Stimulated activated CD8-positive, alpha-beta memory T cell treated with anti-CD3 and anti-CD28 coated beads, Interleukin-15, amount 100 ng/mL, for 48 hours (primary cell): ENCODE data around the gene CELSR2.

ENCODE experiments used
- DNase-seq, 2 donors: peaks; one replicate each; pipeline ENCODE4 v3.0.0-alpha.2; 2020; ENCODE audit warnings: low read depth in 2 of 2

Gene CELSR2

DNA sequence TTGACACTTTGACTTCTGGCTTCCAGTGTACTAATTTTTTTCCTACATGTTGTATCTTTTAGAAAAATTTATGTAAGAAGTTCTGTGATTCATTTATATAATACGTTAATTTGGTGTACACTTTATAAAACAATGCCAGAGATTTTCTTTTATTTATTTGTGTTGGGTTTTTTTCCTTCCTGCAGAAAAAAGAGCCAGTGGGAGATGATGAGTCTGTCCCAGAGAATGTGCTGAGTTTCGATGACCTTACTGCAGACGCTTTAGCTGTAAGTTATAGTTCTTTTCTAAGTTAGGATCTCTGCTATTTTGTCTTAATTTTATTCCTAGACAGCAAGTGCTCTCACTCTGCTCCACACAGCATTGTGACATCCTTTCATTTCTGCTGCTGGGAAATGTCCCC lies 21.2 kb upstream of the CELSR2 start:
- DNase-seq = no peak

DNA sequence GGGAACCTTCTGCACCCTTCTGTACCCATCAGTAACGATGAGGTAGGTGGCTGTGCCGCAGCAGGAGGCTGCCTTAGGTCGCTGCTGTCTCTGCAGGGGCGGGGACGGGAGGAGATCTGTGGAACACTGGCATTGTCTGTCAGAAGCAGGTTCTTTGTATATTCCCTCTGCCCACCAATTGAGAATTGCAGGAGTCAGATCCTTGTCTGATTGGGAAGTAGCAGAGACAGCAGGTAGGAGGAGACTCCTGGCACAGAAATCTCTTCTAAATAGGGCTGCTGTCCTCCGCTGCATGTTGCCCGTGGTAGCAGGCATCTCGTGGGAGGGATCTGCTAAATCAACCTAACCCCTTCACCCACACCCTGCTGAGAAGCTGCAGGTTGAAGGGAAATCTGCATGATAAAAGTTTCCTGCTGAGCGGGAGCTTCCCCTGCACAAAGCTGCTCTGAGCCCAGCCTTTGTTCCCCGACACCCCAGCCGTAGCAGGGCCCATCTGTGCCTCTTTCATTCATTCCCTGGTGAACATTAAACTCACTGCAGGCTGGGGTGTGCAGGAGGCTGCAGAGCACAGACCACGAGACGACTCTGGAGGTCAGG lies 19.7 kb upstream of the CELSR2 start:
- DNase-seq = no peak

GRCh38 chr1:109231066-109231465 lies 18.3 kb upstream of the CELSR2 start:
- no peak for DNase-seq

- no peak for DNase-seq
Measured at GRCh38 chr1:109235137-109235536, 14.2 kb upstream of the CELSR2 start.

- DNase-seq = no peak
Measured at GRCh38 chr1:109237512-109237911, 11.8 kb upstream of the CELSR2 start.

GRCh38 chr1:109238382-109238781 lies 11.0 kb upstream of the CELSR2 start:
- DNase-seq = no peak

- DNase-seq = no peak
Measured at GRCh38 chr1:109239047-109239408, 10.3 kb upstream of the CELSR2 start.

DNA sequence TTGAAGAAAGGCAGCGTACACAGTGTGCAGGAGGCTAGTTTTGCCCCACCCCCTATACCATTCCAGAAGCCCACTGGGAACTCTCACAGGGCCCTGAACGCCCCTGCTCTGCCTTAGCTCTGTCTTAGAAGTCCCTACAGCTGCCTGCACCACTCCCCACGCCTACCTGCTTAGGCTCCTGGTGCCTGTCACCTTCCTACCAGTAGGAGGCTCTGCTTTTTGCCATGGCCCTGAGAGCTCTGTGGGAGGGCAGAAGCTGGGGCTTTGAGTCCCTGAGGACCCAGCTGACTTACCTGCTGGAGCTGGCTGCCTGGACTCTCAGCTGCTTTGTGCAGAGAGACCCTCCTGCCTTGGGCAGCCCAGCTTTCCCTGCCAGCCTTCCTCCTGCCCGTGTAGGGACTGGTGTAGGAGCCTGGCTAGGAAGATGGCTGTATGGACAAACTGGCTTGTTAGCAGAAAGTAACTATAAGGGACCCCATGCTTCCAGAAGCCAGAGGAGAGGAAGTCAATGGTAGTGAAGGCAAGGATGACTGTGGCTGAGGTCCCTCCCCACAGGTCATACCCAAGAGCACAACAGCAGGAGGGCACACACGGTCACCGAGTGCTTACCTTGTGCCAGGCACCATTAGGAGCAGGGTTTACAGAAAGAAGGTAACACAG lies 9.8 kb upstream of the CELSR2 start:
- DNase-seq = no peak

DNA sequence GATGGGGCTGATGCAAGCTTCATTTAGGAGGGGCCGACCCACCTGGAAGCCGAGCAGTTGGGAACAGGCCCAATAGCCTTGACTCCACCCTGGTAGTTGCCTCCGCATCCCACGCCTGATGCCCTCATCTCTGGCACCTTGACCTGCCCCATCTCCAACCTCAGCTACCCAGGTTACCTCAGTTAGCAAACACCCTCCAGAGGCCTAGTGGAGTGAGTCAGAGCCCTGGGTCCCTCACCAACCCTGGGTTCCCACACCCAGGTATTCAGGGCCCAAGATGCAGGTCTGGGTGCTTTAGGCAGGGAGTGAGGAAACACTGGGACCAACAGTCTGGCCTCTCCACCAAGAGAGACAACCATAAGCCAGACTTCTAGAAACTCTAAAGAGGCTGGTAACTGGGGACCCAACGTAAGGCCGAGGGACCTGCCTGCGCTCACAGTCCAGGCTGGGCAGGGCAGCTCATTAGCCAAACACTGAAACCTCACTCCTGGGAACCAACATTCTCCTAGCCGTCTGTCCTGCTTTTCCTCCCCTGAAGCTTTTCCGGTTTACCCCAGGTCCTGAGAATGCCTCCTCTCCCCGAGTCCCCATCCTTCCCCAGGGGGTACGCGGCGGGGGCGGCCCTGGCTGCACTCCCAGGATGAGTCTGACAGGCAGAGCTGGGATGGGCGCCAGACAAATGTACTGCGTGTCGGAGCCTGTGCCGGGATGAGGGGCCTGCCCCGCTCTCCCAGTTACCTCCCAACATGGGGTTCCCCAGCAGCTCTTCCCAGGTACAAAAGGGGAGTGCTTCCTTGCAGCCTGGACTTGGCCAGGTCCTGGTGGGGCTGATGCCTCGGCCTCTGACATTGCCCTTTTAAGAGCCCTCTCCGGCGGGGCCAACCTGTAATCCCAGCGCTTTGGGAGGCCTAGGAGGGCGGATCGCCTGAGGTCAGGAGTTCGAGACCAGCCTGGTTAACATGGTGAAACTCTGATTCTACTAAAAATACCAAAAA lies 8.9 kb upstream of the CELSR2 start:
- no peak for DNase-seq

DNA sequence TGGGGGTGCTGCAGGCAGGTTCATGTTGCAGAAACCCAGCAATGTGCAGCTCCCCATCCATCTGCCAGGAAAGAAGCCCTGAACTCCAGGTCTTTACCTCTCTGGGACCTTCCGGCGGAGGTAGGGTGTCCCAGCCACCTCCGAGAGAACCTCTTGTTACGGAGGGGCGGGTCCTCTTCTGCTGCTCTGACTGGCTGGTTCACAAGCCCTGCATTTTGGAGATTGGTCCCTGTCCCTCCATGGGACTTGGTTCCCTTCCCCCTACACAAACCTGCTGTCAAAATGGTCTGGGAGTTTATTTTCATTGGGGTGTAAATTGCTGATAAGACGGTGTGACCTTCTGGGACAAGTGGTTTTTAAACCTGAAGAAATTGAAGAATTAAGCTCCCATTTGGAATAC lies 8.0 kb upstream of the CELSR2 start:
- DNase-seq = no peak

DNA sequence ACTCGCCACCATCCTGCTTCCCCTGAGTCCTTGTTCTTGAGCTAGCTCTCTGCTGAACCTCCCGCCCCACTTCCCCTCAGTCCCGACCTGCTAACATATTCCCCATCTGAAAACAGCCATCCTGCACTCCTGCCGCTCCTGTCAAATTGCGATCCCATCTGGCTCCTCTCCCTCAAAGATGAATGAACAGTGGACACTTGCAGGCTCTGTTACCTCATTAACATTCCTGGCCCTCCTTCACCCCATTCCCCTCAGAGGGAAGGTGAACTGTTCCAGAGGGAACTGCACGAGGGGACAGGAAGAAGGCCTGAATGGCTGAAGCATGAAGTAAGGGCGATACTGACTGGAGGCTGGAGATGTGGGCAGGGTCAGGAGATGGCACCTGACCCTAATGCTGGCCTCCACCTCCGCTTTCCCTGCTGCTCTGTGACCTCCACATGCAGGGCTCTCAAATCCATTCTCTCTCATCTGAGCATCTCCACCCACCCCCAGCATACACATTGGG lies 7.4 kb upstream of the CELSR2 start:
- DNase-seq = no peak

GRCh38 chr1:109242387-109242786 lies 7.0 kb upstream of the CELSR2 start:
- no peak for DNase-seq

- DNase-seq = no peak
Measured at GRCh38 chr1:109243221-109243620, 6.1 kb upstream of the CELSR2 start.

- no peak for DNase-seq
Measured at GRCh38 chr1:109243860-109244552, 5.3 kb upstream of the CELSR2 start.

DNA sequence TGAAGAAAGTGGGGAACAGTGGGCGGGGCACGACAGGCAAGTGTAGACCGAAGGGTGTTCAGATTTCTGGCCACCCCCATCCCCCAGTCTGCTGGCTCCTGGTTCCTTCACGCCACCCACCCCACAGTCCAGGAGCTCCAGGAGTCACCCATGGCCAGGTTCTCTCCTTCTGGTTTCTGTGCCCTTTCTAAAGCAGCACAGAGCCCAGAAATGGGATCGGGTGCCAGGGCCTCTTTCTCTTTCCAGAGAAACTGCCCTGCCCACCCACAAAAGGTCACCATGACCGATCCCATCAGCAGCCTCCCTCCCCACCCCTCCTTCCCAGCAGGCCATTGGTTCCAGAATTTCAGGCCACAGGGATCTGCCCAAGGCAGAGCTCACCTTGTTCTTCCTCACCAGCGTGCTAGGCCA lies 3.2 kb upstream of the CELSR2 start:
- no peak for DNase-seq

DNA sequence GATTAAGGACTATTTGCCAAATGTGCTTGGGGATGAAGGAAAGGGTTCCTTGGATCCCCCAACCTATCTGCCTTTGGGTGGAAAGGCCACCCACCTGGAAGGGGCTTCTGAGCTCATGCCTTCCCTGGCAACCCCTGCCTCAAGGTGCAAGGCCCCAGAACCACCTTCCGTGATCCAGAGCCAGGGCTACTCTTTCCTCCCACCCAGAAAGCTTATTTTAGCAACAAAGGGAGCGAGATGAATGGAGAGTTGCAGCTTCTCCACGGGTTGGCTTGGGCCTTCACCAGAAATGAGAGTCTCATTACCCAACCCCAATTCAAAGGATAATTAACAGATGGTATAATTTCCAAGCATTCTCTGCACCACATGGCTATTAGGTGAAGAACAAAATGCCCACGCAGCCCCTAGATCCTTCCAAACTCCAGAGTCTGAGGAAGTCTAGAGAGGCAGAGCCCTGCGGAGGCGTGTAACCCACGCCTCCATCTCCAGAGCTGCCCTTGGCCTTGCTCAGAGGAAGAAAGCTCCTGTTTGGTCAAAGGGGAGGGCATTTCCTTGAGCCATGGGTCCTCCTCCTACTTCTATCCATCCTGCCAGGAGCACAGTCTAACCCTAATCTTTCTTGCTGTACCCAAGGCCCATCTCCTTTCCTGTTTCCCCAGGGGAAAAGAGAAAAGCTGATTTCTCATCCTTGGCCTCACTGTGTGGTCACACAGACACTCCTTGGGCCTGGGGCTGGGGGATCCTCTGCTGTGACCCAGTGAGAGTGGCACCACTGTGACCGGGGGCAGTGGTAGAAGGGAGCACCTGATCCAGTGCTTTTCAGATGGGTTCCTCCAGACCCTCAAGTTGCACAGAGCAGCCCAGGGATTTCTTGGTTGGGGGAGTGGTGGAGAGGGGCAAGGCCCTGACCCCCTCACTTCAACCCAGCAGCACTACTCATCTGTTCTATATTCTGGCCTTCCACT lies 1.7 kb upstream of the CELSR2 start:
- no peak for DNase-seq

GRCh38 chr1:109248444-109248796 lies 919 bp upstream of the CELSR2 start:
- no peak for DNase-seq

GRCh38 chr1:109249654-109250401 lies 489 bp downstream of the CELSR2 start:
- DNase-seq = no peak

GRCh38 chr1:109250454-109251276 lies 1.3 kb downstream of the CELSR2 start:
- DNase-seq = no peak
